Measurements from ENCODE around the gene SPDYE4. TPM values are rescaled to one million over a fixed set of nuclear protein-coding genes. Genes with fewer than 3 reads are reported as not detected.

The SPDYE4 gene
- total RNA-seq, 4 donors from 2014 or later, result not detected

GRCh38 chr17:8776881-8777280 lies 18.5 kb upstream of the SPDYE4 start:
- intact Hi-C loops (cut with DNase I; ENCODE audit: low total_unique reads), result no loop called here
- no peak overlapping the region for H3K27ac ChIP-seq
- TF ChIP-seq POLR2A (IDR thresholded peaks at IDR 0.05), result no peak
- TF ChIP-seq, protein P1, sequence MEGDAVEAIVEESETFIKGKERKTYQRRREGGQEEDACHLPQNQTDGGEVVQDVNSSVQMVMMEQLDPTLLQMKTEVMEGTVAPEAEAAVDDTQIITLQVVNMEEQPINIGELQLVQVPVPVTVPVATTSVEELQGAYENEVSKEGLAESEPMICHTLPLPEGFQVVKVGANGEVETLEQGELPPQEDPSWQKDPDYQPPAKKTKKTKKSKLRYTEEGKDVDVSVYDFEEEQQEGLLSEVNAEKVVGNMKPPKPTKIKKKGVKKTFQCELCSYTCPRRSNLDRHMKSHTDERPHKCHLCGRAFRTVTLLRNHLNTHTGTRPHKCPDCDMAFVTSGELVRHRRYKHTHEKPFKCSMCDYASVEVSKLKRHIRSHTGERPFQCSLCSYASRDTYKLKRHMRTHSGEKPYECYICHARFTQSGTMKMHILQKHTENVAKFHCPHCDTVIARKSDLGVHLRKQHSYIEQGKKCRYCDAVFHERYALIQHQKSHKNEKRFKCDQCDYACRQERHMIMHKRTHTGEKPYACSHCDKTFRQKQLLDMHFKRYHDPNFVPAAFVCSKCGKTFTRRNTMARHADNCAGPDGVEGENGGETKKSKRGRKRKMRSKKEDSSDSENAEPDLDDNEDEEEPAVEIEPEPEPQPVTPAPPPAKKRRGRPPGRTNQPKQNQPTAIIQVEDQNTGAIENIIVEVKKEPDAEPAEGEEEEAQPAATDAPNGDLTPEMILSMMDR (IDR thresholded peaks at IDR 0.05 in 4 of 5, conservative IDR thresholded peaks at IDR 0.05 in 1 of 5), result no peak
- no peaks in the 10 kb centered on the region for H3K4me1 ChIP-seq
- in situ Hi-C loops (cut with MboI; ENCODE audit: low sequenced_read_pairs in 4 of 4), result no loop called here
- no peaks in the 10 kb centered on the region for H3K27me3 ChIP-seq
- no peaks in the 10 kb centered on the region for H3K9me3 ChIP-seq
- no peak overlapping the region for H3K4me3 ChIP-seq
- DNase-seq (no peak), ATAC-seq (no peak)
- no peaks in the 10 kb centered on the region for H3K36me3 ChIP-seq

- H3K27me3 ChIP-seq, result no peaks in the 10 kb centered on the region
Observed at GRCh38 chr17:8776248-8776647, 17.9 kb upstream of the SPDYE4 start.

DNA sequence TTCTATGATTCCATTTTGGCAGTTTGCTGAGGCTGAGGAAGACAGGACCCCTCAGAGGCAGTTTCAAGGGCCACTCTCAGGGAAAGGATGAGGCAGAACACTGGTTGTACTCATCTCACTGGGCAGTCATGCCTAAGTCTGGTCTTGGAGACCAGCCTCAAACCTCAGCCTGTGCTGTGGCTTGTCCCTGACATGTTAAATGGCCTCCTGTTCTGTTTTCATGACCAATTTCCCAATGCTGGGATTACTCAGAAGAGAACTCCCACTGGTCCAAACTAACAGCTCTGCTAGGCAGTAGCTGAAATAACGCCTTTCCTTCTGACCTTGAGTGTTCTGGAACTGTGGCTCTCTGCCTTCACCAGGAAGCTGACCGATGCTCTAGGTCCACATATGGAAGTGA lies 8.4 kb upstream of the SPDYE4 start:
- no peaks in the 10 kb centered on the region for H3K27me3 ChIP-seq
- intact Hi-C loops (cut with DNase I; ENCODE audit: low total_unique reads) (no loop called here), in situ Hi-C loops (cut with MboI; ENCODE audit: low sequenced_read_pairs in 4 of 4) (no loop called here)
- H3K36me3 ChIP-seq, result no peaks in the 10 kb centered on the region
- no peak overlapping the region for H3K27ac ChIP-seq
- DNase-seq (no peak), ATAC-seq (no peak)
- no peak overlapping the region for H3K4me3 ChIP-seq
- no peaks in the 10 kb centered on the region for H3K4me1 ChIP-seq
- TF ChIP-seq, protein P1 (IDR thresholded peaks at IDR 0.05 in 4 of 5, conservative IDR thresholded peaks at IDR 0.05 in 1 of 5), result no peak
- TF ChIP-seq POLR2A (IDR thresholded peaks at IDR 0.05), result no peak
- H3K9me3 ChIP-seq, result no peaks in the 10 kb centered on the region

More at GRCh38 chr17:8776248-8776647, 17.9 kb upstream of the SPDYE4 start:
- Histone ChIP-seq H3K9me3 (no peaks in the 10 kb centered on the region), H3K4me1 (no peaks in the 10 kb centered on the region), H3K27ac (no peak overlapping the region), H3K4me3 (no peak overlapping the region), H3K36me3 (no peaks in the 10 kb centered on the region)
- intact Hi-C loops (cut with DNase I; ENCODE audit: low total_unique reads), result no loop called here
- DNase-seq (no peak), ATAC-seq (no peak)
- TF ChIP-seq, protein P1 (IDR thresholded peaks at IDR 0.05 in 4 of 5, conservative IDR thresholded peaks at IDR 0.05 in 1 of 5), result no peak
- TF ChIP-seq POLR2A (IDR thresholded peaks at IDR 0.05), result no peak
- in situ Hi-C loops (cut with MboI; ENCODE audit: low sequenced_read_pairs in 4 of 4), result no loop called here

DNA sequence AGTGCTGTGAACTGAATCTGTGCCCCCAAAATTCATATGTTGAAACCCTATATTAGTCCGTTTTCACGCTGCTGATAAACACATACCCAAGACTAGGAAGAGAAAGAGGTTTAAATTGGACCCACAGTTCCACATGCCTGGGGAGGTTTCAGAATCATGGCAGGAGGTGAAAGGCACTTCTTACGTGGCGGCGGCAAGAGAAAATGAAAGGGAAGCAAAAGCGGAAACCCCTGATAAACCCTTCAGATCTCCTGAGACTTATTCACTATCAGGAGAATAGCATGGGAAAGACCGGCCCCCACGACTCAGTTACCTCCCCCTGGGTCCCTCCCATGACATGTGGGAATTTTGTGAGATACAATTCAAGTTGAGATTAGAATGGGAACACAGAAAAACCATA lies 3.7 kb upstream of the SPDYE4 start:
- no peaks in the 10 kb centered on the region for H3K36me3 ChIP-seq
- H3K27ac ChIP-seq, result no peak overlapping the region
- TF ChIP-seq, protein P1 (IDR thresholded peaks at IDR 0.05 in 4 of 5, conservative IDR thresholded peaks at IDR 0.05 in 1 of 5), result no peak
- TF ChIP-seq POLR2A (IDR thresholded peaks at IDR 0.05), result no peak
- in situ Hi-C loops (cut with MboI; ENCODE audit: low sequenced_read_pairs in 4 of 4), result no loop called here
- DNase-seq, result no peak
- no peaks in the 10 kb centered on the region for H3K27me3 ChIP-seq
- no peaks in the 10 kb centered on the region for H3K9me3 ChIP-seq
- no peak overlapping the region for H3K4me3 ChIP-seq
- H3K4me1 ChIP-seq, result no peaks in the 10 kb centered on the region
- intact Hi-C loops (cut with DNase I; ENCODE audit: low total_unique reads), result no loop called here
- no peak for ATAC-seq

GRCh38 chr17:8757189-8757588 lies 1.2 kb downstream of the SPDYE4 start:
- no peaks in the 10 kb centered on the region for H3K27me3 ChIP-seq
- no peaks in the 10 kb centered on the region for H3K9me3 ChIP-seq
- no peaks in the 10 kb centered on the region for H3K4me1 ChIP-seq
- no peak overlapping the region for H3K4me3 ChIP-seq
- intact Hi-C loops (cut with DNase I; ENCODE audit: low total_unique reads), result no loop called here
- ATAC-seq (no peak), DNase-seq (no peak)
- in situ Hi-C loops (cut with MboI; ENCODE audit: low sequenced_read_pairs in 4 of 4), result no loop called here
- no peaks in the 10 kb centered on the region for H3K36me3 ChIP-seq
- no peak overlapping the region for H3K27ac ChIP-seq
- no peak for TF ChIP-seq POLR2A (IDR thresholded peaks at IDR 0.05)
- TF ChIP-seq, protein P1 (IDR thresholded peaks at IDR 0.05 in 4 of 5, conservative IDR thresholded peaks at IDR 0.05 in 1 of 5), result no peak
